ENCODE data around the gene SFMBT1. TPM values are rescaled to one million over a fixed set of nuclear protein-coding genes. Genes with fewer than 3 reads are reported as not detected.

SFMBT1 gene
- total and polyA plus RNA-seq, 2 of the 4 experiments (the other 2 are of a cell fraction), result 1.0 to 1.8 TPM

DNA sequence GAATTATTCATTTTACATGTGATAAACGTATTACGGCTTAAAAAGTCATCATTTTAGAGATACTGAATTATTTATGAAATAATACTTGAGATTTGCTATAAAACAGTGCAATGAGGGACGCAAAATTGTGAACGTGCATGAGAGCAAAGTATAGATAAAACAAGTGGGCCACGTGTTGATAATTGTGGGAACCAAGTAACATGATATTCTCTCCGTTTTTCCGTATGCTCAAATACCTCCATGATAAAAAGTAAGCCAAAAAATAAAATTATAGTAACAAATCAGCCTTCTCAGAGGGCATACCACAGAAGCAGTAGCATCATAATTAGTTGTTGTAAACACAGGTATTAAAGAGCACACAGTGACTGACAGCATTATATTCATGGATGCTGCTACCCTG lies 42.6 kb downstream of the SFMBT1 start:
- H3K14ac ChIP-seq (replicated peaks; ENCODE audit: low read depth, low read length), result no peak overlapping the region
- no peak overlapping the region for H3K27ac ChIP-seq (ENCODE audit: insufficient read depth, low read length)
- no peak overlapping the region for H3K56ac ChIP-seq (ENCODE audit: extremely low read depth, insufficient read depth, low read length)
- no peak overlapping the region for H3K4ac ChIP-seq (ENCODE audit: low read depth, low read length)
- no peak overlapping the region for H3K23ac ChIP-seq (ENCODE audit: low read depth, low read length)
- in situ Hi-C loops (cut with MboI; ENCODE audit: low sequenced_read_pairs), result no loop called here
- no peak overlapping the region for H2AK9ac ChIP-seq (replicated peaks; ENCODE audit: low read depth, low read length, poor library complexity)
- H3K79me1 ChIP-seq (ENCODE audit: low read depth in 1 of 2, low read length in 2 of 2), result no peaks in the 10 kb centered on the region
- intact Hi-C loops (cut with micrococcal nuclease), result no loop called here
- ChIA-PET POLR2A (ENCODE audit: unreplicated experiment) (no interaction called here), CTCF (no interaction called here)
- whole genome bisulfite sequencing, 2 experiments (ENCODE audit: extremely low coverage in 2 of 2, insufficient read length in 1 of 2), result no CpG with 5 or more reads among the region's 7 CpGs
- no peak overlapping the region for H4K8ac ChIP-seq (ENCODE audit: low read depth in 2 of 2, low read length in 2 of 2)
- H2BK120ac ChIP-seq (ENCODE audit: low read depth, low read length), result no peak overlapping the region
- H2BK15ac ChIP-seq (ENCODE audit: low read depth, low read length), result no peak overlapping the region
- no peak overlapping the region for H4K91ac ChIP-seq (ENCODE audit: insufficient read depth, low read depth, low read length)
- BruUV-seq (replicated peaks), result no TSS peak
- no peak for DNase-seq
- H4K20me1 ChIP-seq (ENCODE audit: insufficient read depth, low read length), result no peaks in the 10 kb centered on the region
- no peak for ATAC-seq (ENCODE audit: low read depth)
- H2AFZ ChIP-seq (replicated peaks; ENCODE audit: low read length, poor library complexity), result no peak overlapping the region
- H3K9me3 ChIP-seq (ENCODE audit: control insufficient read depth, insufficient read depth, low read length), result no peaks in the 10 kb centered on the region
- H3K27me3 ChIP-seq (ENCODE audit: control insufficient read depth, insufficient read depth, low read length), result no peaks in the 10 kb centered on the region
- TF ChIP-seq MAFK (IDR thresholded peaks at IDR 0.05; ENCODE audit: low read depth, low read length) (no peak), RFX5 (IDR thresholded peaks at IDR 0.05; ENCODE audit: low read depth, low read length) (no peak), POLR2A (IDR thresholded peaks at IDR 0.05; ENCODE audit: low read depth, low read length) (no peak), RAD21 (IDR thresholded peaks at IDR 0.05; ENCODE audit: low read length) (no peak), CHD1 (IDR thresholded peaks at IDR 0.05; ENCODE audit: low read depth, low read length) (no peak), SMC3 (IDR thresholded peaks at IDR 0.05; ENCODE audit: low read depth, low read length) (no peak), BHLHE40 (IDR thresholded peaks at IDR 0.05; ENCODE audit: low read depth, low read length) (no peak), ELK1 (IDR thresholded peaks at IDR 0.05; ENCODE audit: borderline replicate concordance, low read depth, low read length) (no peak)
- TF ChIP-seq, protein P1, sequence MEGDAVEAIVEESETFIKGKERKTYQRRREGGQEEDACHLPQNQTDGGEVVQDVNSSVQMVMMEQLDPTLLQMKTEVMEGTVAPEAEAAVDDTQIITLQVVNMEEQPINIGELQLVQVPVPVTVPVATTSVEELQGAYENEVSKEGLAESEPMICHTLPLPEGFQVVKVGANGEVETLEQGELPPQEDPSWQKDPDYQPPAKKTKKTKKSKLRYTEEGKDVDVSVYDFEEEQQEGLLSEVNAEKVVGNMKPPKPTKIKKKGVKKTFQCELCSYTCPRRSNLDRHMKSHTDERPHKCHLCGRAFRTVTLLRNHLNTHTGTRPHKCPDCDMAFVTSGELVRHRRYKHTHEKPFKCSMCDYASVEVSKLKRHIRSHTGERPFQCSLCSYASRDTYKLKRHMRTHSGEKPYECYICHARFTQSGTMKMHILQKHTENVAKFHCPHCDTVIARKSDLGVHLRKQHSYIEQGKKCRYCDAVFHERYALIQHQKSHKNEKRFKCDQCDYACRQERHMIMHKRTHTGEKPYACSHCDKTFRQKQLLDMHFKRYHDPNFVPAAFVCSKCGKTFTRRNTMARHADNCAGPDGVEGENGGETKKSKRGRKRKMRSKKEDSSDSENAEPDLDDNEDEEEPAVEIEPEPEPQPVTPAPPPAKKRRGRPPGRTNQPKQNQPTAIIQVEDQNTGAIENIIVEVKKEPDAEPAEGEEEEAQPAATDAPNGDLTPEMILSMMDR (conservative IDR thresholded peaks at IDR 0.05; ENCODE audit: low read depth, low read length), result no peak
- H2AK5ac ChIP-seq (ENCODE audit: low read depth, low read length), result no peak overlapping the region
- H3K4me2 ChIP-seq (ENCODE audit: low read depth, low read length), result no peak overlapping the region
- H3K9me1 ChIP-seq (ENCODE audit: insufficient read depth, low read length), result no peaks in the 10 kb centered on the region
- H3K4me3 ChIP-seq (ENCODE audit: insufficient read depth, low read depth, low read length), result no peak overlapping the region
- H3K36me3 ChIP-seq (ENCODE audit: control insufficient read depth, insufficient read depth, low read length), result no peaks in the 10 kb centered on the region
- H3K4me1 ChIP-seq (ENCODE audit: control insufficient read depth, insufficient read depth, low read length), result no peaks in the 10 kb centered on the region
- H2BK5ac ChIP-seq (ENCODE audit: low read depth, low read length, poor library complexity, severe bottlenecking), result no peak overlapping the region
- H3K18ac ChIP-seq (ENCODE audit: low read depth, low read length), result no peak overlapping the region
- no peak overlapping the region for H2BK20ac ChIP-seq (ENCODE audit: low read depth, low read length)
- dilution Hi-C loops (cut with HindIII; ENCODE audit: low sequenced_read_pairs, unreplicated experiment), result no loop called here
- no peak overlapping the region for H4K5ac ChIP-seq (ENCODE audit: low read depth, low read length)
- H3K9ac ChIP-seq (ENCODE audit: low read depth, low read length), result no peak overlapping the region

Data from IMR-90 (cell line).